ENCODE results near the gene TBX4. TPM values are rescaled to one million over a fixed set of nuclear protein-coding genes. Genes with fewer than 3 reads are reported as not detected.
A peak's percentile ranks its signal among the peaks of the same experiment; 100 is the strongest.
"Not testable (repeated sequence)": the region's sequence is repeated elsewhere in the genome, so short reads cannot be mapped to it uniquely, and the experiment has no call there.

Gene TBX4
- total RNA-seq, 1 experiment from 2014 or later: 0.42 TPM

DNA sequence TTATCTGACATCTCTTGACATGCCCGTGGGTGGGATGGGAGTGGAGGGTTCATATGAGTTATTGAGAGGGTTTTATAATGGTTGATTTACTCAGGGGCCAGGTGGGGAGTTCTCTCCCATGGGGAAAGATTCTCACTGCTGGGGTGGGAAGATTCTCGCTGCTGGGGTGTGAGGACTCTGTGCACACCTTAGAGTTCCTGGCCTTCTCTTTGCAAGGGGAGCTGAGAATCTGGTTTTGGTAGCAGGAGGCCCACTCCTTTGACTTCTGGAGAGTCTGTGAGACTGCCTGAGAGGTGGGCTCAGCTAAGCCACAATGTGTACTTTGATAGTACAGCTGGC is 31.5 kb downstream of the TBX4 start:
- DNase-seq (ENCODE audit: low read depth): no peak

DNA sequence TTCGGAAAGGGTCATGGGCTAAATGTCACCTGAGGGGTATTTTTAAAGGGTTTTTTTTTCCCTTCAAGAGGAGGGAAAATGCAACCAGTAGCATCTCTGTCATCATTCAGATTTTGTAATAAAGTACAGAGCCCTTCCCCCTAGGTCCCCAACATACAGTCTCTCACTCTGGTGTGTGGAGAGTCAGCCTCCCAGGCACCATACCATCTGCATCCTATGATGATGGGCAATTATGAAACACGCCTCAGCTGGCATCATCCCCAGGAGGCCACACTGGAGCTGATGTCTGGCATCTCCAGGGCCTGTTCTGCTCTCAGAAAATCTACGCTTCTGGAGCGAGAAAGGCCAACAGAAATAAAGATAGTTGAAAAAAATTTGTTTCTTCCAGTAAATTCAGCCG is 32.0 kb downstream of the TBX4 start:
- DNase-seq (ENCODE audit: low read depth): no peak

- DNase-seq (ENCODE audit: low read depth): peak; percentile 52
Measured at GRCh38 chr17:61485067-61485775, 33.0 kb downstream of the TBX4 start.

GRCh38 chr17:61486135-61487120 is 34.2 kb downstream of the TBX4 start:
- DNase-seq (ENCODE audit: low read depth): peak; percentile 60

DNA sequence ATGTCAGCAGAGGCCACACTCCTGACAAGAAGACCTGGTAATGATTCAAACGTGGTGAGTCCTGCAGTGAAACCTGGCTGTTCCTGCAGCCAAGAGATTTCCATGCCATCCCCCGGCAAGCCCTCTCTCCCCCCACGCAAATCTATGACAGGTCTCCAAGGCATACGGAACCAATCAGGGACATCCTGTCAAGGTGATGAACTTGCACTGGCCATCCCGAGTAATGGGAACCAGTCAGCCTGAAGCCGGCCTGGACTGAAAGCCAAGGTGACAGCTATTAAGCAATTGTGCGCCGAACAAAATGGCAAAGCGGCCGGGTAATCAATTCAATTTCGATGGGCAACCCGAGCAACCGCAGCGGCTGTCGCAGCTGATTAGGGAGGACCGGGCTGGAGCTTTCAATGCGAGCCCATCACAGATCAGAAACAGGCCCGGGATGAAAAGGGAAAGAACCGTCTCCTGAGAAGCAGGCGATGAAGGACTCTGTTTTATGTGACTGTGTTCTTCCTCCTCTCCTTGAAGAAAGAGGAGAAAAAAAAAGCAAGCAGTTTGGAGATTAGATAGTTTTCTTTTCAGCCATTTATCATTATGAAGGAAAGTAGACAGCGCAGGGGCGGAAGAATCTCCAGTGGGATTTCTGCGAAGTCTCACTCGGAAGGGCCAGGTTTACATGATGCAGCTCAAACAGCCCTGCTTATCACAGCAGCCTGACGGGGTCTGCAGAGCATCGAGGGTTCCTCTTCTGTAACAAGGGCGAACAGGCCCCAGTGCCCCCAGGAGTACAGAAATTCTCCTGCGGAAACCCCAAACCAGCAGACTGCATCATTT is 35.2 kb downstream of the TBX4 start:
- no peak for DNase-seq (ENCODE audit: low read depth)

- DNase-seq (ENCODE audit: low read depth): no peak
Measured at GRCh38 chr17:61487989-61488595, 35.9 kb downstream of the TBX4 start.

DNA sequence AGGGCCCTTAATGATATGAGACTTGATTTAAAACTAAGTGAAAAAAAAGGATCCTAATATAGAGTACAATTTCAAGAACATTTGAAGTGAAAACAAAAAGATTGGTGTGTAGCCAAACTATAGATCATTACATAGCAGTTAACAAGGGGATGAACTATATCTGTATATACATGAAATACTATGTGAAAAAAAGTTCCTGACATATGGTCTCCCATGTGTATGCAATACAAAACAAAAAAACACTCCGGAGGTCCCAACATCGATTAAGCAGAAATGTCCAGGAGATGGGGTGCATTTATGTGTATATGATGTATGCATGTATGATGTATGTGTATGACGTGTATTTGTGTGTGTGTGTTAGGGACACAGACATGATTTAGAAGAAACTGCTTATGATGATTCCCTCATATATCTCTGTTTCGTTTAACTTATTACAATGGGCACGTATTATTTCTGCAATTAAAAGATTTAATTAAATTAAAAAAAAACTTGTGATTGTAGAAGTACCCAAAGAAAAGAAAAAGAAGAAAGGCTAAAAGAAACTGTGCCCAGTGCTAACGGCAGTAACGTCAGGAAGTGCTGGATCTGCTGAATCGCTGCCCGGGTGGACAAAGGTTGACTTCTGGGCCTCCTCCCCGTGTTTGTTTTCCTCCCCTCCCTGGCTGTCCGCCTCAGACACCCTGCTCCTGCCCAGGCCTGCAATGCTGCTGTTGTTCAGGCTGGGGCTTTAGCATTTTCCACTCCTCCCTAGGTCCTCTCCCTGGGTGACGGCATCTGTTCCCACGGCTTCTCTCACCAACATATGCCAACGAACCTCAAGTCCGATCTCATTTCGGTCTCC is 36.9 kb downstream of the TBX4 start:
- no peak for DNase-seq (ENCODE audit: low read depth)

DNA sequence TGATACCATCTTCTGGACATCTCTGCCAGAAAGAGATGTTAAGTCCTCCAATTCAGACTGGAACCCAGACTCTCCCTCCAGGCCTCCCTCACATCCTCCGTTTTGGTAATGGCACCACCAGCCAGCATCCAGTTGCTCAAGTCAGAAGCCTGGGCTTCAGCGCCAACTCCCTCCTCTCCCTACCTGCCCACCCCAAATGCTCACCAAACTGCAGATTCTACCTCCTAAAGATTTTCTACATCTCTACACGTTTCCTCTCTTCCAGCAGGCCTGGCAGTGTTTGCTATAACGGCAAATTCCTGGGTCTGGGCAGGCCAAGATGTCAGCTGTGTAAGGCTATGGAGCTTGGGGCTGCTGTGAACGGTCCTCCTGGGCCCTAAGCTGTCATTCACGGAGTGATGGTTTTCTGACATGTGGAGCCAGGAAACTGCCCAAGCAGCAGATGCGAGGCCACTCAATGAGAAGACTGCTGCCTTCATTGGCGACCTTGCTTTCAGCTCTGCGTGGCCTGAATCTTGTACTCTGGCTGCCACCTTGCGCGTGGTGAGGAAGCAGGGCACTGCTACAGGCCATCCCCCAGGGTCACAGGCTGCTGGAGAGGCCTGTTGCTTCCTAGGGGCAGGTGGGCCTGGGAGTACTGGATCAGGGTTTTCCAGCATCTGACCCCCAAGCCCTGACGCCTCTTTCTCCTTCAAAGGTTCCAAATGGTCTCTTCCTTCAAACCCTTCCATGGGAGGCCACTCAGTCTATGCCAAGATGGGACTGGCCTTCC is 37.7 kb downstream of the TBX4 start:
- DNase-seq (ENCODE audit: low read depth): no peak

GRCh38 chr17:61490540-61490975 is 38.3 kb downstream of the TBX4 start:
- peak; percentile 79 for DNase-seq (ENCODE audit: low read depth)

- DNase-seq (ENCODE audit: low read depth): no peak
Measured at GRCh38 chr17:61491981-61492380, 39.8 kb downstream of the TBX4 start.

GRCh38 chr17:61492759-61493526 is 40.7 kb downstream of the TBX4 start:
- DNase-seq (ENCODE audit: low read depth): peak; percentile 61

DNA sequence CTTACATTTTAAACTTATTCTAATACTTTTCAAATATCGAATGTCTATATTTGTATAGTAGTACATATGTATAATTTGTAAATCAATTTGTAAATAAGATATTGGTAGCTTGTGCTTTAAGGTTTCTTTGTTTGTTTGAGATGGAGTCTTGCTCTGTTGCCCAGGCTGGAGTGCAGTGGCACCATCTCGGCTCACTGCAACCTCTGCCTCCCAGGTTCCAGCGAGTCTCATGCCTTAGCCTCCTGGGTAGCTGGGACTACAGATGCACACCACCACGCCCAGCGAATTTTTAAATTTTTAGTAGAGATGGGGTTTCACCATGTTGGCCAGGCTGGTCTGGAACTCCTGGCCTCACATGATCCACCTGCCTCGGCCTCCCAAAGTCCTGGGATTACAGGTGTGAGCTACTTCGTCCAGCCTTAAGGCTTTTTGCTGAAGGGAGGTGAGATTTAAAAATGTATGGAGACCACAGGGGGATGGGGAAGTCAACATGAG is 41.7 kb downstream of the TBX4 start:
- DNase-seq (ENCODE audit: low read depth): not testable (repeated sequence)

- DNase-seq (ENCODE audit: low read depth): no peak
Measured at GRCh38 chr17:61494325-61495160, 42.3 kb downstream of the TBX4 start.

DNA sequence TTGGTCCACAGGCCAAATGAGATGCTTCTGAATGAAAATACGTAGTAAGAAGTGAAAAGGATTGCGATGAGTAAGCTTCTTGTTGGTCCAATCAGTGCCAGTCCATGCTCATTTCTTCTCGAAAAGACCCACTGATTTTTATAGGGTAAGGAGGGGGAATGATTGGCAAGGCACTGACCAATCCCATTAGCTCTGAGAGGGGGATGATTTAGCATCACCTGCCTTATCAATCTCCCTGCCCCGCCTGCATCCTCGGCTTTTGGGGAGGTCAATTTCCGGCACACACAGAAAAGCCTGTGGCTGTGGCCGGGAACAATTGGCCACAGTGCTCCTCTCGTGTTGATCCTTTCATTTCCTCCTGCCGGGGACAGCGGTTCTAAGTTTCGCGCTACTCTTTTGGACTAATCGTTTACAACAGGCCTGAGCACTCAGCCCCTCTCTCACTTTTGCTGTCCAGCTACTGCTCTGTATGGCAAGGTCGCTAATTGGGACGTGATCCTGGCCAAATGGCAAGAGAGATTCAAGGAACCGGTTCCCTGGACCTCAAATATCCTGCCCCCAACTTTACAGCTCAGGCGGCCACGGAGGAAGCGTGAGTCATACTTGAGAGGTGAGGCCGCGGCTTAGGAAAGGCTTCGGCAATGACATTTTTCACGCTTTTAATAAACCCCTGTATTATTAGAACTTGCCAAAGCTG is 43.1 kb downstream of the TBX4 start:
- DNase-seq (ENCODE audit: low read depth): peak; percentile 80

- no peak for DNase-seq (ENCODE audit: low read depth)
Measured at GRCh38 chr17:61496174-61496956, 44.1 kb downstream of the TBX4 start.

DNA sequence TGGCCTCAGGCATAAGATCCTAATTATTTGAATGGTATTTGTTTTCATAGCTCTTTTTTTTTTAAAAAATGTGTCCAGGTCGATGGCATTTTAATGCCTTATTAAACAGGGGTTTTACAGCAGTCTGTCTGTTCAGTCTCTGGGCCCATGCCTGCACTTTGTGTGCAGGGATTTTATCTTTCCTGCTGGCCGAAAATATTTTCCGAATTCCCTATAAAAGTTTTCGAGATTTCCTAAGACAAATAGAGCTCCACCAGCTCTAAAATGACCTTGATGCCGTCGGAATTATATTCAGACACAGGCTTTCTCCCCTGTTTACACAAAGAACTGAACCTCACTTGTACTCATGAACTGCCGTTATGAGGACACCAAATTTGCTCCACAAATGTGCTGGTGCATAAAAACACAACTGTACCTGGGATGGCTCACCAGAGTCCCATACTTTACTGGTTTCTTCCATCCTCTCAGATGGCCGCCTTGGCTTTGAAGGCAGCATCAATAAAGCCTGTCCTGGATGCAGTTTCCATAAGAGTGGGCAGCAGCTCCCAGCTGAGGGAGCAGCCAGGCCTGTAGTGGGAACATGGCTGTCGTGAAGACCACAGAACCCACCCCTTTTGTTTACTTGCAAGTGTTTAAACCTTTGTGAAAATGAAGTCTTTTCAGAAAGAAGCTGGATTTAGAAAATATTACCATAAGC is 44.9 kb downstream of the TBX4 start:
- DNase-seq (ENCODE audit: low read depth): no peak

Data from M059J (cell line).